GM20000 (cell line): Measurements from ENCODE around the gene RARG.

Experiments used
- DNase-seq: peaks from one replicate; pipeline ENCODE4 v3.0.0; 2012; ENCODE audit warnings: low spot score
- TF ChIP-seq, protein P1 (sequence below): IDR thresholded peaks from 2 replicates; pipeline ENCODE4 v1.5.1; 2012; ENCODE audit warnings: mild to moderate bottlenecking, control low read depth; ENCODE audit errors: extremely low read depth, missing control alignments

RARG gene

DNA sequence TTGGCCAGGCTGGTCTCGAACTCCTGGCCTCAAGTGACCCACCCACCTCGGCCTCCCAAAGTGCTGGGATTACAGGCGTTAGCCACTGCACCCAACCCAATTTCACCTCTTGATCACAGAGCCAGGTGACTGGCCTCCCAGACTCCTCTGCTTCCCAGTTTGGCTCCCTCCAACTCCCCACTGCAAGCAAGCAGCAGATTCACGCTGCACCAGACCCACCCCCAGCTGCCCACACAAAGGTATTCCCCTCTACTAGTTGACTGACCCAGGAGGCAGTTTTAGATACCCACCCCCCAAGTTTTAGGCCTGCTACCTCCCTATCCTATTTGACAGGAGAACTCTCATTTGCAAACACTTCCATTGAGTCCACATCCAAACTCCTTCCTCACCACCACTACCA lies 5.2 kb downstream of the RARG start:
- TF ChIP-seq, protein P1, sequence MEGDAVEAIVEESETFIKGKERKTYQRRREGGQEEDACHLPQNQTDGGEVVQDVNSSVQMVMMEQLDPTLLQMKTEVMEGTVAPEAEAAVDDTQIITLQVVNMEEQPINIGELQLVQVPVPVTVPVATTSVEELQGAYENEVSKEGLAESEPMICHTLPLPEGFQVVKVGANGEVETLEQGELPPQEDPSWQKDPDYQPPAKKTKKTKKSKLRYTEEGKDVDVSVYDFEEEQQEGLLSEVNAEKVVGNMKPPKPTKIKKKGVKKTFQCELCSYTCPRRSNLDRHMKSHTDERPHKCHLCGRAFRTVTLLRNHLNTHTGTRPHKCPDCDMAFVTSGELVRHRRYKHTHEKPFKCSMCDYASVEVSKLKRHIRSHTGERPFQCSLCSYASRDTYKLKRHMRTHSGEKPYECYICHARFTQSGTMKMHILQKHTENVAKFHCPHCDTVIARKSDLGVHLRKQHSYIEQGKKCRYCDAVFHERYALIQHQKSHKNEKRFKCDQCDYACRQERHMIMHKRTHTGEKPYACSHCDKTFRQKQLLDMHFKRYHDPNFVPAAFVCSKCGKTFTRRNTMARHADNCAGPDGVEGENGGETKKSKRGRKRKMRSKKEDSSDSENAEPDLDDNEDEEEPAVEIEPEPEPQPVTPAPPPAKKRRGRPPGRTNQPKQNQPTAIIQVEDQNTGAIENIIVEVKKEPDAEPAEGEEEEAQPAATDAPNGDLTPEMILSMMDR = no peak

DNA sequence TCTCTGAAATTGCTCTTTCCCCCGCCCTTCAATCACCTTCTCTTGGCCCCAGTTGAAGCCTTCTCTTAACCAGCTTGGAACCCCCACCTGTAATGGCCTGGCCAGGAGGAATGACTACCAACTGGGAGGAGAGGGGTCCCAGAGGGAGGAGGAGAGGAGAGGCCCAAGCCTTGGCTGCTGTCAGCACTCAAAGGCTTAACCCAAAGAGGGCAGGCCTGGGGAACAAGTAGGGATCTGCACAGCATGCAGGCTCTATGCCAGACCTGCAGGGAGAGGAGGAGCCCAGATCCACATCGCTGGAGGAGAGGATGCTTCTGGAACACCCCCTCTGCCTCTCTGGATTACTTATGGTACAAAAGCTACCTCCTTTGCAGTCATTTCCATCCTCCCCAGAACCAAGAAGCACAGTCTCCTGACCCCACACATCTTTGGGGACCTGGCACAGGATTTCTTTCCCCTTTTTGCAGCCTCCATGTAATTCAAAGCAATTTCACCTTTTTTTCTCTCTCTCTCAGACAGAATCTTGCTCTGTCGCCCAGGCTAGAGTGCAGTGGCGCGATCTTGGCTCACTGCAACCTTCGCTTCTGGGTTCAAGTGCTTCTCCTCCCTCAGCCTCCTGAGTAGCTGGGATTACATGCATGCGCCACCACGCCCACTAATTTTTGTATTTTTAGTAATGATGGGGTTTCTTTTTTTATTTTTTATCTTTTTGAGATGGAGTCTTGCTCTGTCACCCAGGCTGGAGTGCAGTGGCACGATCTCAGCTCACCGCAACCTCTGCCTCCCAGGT lies 6.2 kb downstream of the RARG start:
- no peak for DNase-seq
- TF ChIP-seq, protein P1 = no peak

More for the DNA sequence above, 5.2 kb downstream of the RARG start:
- no peak for DNase-seq

DNA sequence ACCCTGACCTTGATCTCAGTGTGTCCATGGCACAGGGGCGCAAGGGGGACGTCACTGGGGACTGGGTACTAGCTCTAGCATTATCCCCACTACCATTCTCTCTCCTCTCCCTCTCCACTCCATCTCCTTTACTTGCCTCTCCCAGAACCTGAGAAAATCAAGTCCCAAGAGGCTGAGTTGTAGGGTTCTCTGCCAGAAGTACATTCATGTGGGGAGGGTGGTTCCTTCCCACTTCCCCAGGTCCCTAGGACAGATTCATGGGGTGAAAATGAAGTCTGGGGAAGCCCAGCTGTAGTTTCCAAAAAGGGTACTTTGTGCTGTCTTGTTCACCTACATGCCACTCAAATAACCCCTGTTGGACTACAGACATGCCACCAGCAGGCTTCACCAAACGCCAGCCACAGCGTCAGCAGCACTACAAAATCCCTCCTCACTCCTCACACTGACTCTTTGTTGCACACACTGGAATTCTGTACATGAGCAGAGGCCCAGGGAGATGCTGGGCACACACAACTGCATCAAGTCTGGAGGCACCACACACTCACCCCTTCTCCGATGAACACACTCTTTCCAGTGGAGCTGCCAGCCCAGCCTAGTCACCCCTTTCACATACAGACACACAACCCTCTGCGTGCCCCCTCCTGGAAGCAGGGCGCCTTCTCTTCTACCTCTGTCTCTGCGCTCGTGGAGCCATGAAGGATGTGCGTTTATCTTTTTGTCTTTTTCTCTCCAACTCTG lies 6.9 kb downstream of the RARG start:
- no peak for DNase-seq
- TF ChIP-seq, protein P1 = no peak

DNA sequence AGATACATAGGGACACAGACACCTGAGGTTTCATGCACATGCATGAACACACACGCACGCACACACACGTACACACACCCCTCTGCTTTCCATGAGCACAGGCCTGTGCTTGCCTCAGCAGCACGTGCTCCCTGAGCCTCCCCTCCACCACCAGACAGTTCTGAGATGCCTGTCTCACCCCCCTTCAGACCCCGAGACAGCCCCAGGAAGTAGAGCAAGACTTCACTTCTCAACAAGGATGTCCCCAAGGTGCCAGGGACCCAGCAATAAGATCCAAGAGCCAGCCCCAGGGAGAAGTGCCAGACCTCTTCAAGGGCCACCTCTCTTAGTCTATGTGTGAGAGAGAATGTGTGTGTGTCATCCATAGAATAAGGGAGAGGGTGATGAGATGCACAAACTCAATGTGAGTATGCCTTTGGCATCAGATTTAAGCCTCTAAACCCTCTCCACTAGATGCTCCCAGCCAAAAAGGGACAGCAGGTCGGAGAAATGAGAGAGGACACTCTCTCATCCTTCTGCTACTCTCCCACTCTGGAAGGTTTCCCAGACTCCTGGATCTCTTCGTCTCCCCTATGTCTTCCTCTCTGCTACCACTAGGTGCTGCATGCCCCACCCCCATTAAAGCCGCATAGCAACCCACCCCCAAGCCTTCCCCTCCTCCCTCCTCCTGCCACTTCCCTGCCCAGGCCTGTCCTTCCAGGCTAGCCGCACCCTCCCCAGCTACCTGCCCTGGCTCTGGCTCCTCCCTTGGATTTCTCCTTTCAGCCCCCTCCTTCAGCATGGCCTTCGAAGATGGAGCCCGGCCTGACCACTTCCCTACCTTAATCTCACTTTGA lies 7.7 kb downstream of the RARG start:
- no peak for DNase-seq
- TF ChIP-seq, protein P1 = no peak

DNA sequence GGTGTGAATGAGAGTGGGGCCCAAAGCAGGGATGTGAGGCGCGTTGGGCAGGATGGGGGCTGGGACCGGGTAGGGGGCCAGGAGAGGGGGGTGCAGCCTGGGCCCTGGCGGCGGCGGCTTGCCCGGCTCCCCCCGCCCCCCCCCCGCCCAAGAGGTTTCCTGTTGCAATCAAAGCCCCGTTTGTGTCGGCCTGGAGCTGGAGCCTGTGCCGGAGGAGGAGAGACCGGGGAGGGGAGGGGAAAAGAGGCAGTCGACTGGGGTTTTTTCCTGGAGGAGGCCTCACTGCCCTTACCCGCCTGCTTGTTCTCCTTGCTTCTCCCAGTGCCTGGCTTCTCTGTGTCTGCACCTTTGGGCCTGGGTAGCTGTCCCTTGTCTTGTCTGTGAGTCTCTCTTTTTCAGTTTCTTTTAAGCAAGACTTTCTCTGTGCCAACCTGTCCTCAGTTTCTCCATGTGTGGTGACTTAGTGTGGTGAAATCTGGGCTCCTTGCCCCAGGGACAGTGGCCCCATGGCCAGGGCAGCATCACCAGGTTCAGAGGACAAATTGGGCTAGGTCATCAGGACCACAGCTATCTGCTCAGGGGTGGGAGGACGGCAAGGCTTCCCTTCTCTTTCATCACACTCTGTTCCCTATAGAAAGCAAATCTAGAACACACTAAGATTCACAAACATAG lies 8.5 kb downstream of the RARG start:
- no peak for DNase-seq
- TF ChIP-seq, protein P1 = no peak

DNA sequence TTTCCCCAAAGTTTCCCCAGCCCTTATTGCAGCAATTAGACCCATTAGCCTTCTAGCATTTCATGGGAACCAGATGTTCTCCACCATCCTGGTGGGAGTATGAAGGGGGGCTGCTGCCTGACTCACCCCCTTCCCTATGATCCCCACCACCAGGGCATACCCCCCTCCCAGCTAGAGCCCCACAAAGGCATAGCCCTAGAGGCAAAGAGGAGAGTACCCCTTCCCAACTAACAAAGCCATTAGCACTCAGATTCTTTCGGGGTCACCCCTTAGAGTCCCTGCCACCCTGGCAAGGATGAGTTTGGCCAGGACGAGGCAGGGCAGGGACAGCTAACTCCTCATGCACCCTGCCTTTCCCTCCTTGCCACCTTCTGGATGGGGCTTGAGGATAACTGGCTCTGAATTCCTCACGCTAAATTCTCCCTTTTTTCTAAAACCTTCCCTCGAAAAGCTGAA lies 9.2 kb downstream of the RARG start:
- no peak for DNase-seq
- TF ChIP-seq, protein P1 = no peak
